Measurements from ENCODE around the gene CATSPER1. TPM values are rescaled to one million over a fixed set of nuclear protein-coding genes. Genes with fewer than 3 reads are reported as not detected.
A peak's percentile ranks its signal among the peaks of the same experiment; 100 is the strongest.

CATSPER1 gene
- total RNA-seq, 2 donors from 2014 or later, result not detected

GRCh38 chr11:66006134-66006890, 20.0 kb downstream of the CATSPER1 start:
- no peak for TF ChIP-seq CTCF (conservative IDR thresholded peaks at IDR 0.05)
- peaks cover 22% of the 10 kb centered on the region for H3K36me3 ChIP-seq (ENCODE audit: control insufficient read depth, insufficient read depth, low read length)
- Mint-ChIP-seq H3K4me1 (peaks cover 48% of the 10 kb centered on the region), H3K27me3 (ENCODE audit: insufficient read depth) (peaks cover 2% of the 10 kb centered on the region), H3K27ac (peak overlapping the region; percentile 95), H3K4me3 (peak overlapping the region; percentile 12), H3K36me3 (ENCODE audit: low read depth) (peaks cover 19% of the 10 kb centered on the region), H3K9me3 (no peaks in the 10 kb centered on the region)
- H3K9ac ChIP-seq (ENCODE audit: extremely low read depth, low read length, poor library complexity, severe bottlenecking), result no peak overlapping the region
- DNase-seq, result peak; percentile 64
- no peaks in the 10 kb centered on the region for H3K27me3 ChIP-seq (ENCODE audit: control insufficient read depth, insufficient read depth, low read length, poor library complexity, severe bottlenecking)
- H3K4me1 ChIP-seq (ENCODE audit: control insufficient read depth, insufficient read depth, low read length), result peaks cover 27% of the 10 kb centered on the region
- H3K9me3 ChIP-seq (ENCODE audit: control insufficient read depth, low read length), result no peaks in the 10 kb centered on the region
- no peak overlapping the region for H3K4me3 ChIP-seq (ENCODE audit: low read length)
- WGBS, 2 experiments (ENCODE audit: insufficient coverage in 1 of 2, insufficient read length in 1 of 2), result 86 to 87% methylated on average over 10 to 13 of the region's 13 CpGs
- no peak overlapping the region for H3K27ac ChIP-seq (ENCODE audit: low read depth, low read length)

- Histone ChIP-seq H3K9ac (ENCODE audit: extremely low read depth, low read length, poor library complexity, severe bottlenecking) (no peak overlapping the region), H3K36me3 (ENCODE audit: control insufficient read depth, insufficient read depth, low read length) (peaks cover 35% of the 10 kb centered on the region), H3K4me3 (ENCODE audit: low read length) (no peak overlapping the region), H3K4me1 (ENCODE audit: control insufficient read depth, insufficient read depth, low read length) (peaks cover 33% of the 10 kb centered on the region), H3K27me3 (ENCODE audit: control insufficient read depth, insufficient read depth, low read length, poor library complexity, severe bottlenecking) (no peaks in the 10 kb centered on the region), H3K27ac (ENCODE audit: low read depth, low read length) (no peak overlapping the region), H3K9me3 (ENCODE audit: control insufficient read depth, low read length) (no peaks in the 10 kb centered on the region)
- no peak for DNase-seq
- WGBS, 2 experiments (ENCODE audit: insufficient coverage in 1 of 2, insufficient read length in 1 of 2), result 86% methylated on average over 4 of the region's 4 CpGs; no CpG with 5 or more reads in 1 of the 2 experiments
- H3K4me3 Mint-ChIP-seq, result peak overlapping the region; percentile 94
- H3K27me3 Mint-ChIP-seq (ENCODE audit: insufficient read depth), result no peaks in the 10 kb centered on the region
- peaks cover 32% of the 10 kb centered on the region for H3K36me3 Mint-ChIP-seq (ENCODE audit: low read depth)
- TF ChIP-seq CTCF (conservative IDR thresholded peaks at IDR 0.05), result no peak
- H3K4me1 Mint-ChIP-seq, result peaks cover 48% of the 10 kb centered on the region
- no peak overlapping the region for H3K27ac Mint-ChIP-seq
- H3K9me3 Mint-ChIP-seq, result no peaks in the 10 kb centered on the region
These were observed 22.1 kb downstream of the CATSPER1 start for GRCh38 chr11:66004186-66004585.

GRCh38 chr11:66003291-66003690, 23.0 kb downstream of the CATSPER1 start:
- H3K9ac ChIP-seq (ENCODE audit: extremely low read depth, low read length, poor library complexity, severe bottlenecking), result peak overlapping the region; percentile 65
- peak overlapping the region; percentile 79 for H3K27ac Mint-ChIP-seq
- no peak overlapping the region for H3K27ac ChIP-seq (ENCODE audit: low read depth, low read length)
- no peaks in the 10 kb centered on the region for H3K27me3 ChIP-seq (ENCODE audit: control insufficient read depth, insufficient read depth, low read length, poor library complexity, severe bottlenecking)
- peaks cover 44% of the 10 kb centered on the region for H3K36me3 ChIP-seq (ENCODE audit: control insufficient read depth, insufficient read depth, low read length)
- no peaks in the 10 kb centered on the region for H3K27me3 Mint-ChIP-seq (ENCODE audit: insufficient read depth)
- DNase-seq, result no peak
- peaks cover 39% of the 10 kb centered on the region for H3K4me1 Mint-ChIP-seq
- H3K4me1 ChIP-seq (ENCODE audit: control insufficient read depth, insufficient read depth, low read length), result peaks cover 26% of the 10 kb centered on the region
- no peak for TF ChIP-seq CTCF (conservative IDR thresholded peaks at IDR 0.05)
- H3K4me3 Mint-ChIP-seq, result peak overlapping the region; percentile 94
- H3K9me3 ChIP-seq (ENCODE audit: control insufficient read depth, low read length), result no peaks in the 10 kb centered on the region
- H3K9me3 Mint-ChIP-seq, result no peaks in the 10 kb centered on the region
- H3K4me3 ChIP-seq (ENCODE audit: low read length), result peak overlapping the region; percentile 94
- peaks cover 41% of the 10 kb centered on the region for H3K36me3 Mint-ChIP-seq (ENCODE audit: low read depth)
- WGBS, 2 experiments (ENCODE audit: insufficient coverage in 1 of 2, insufficient read length in 1 of 2), result 85 to 97% methylated on average over 6 of the region's 6 CpGs
